Body of pancreas (tissue), 4 donors: Measurements from ENCODE around the gene TMEM171.

Source experiments
- CTCF ChIP-seq, 7 experiments: fragments of 450-650 bp in 4 of 7; fragments of 200-600 bp in 3 of 7; sonication (generic) in 3 of 7; IDR thresholded peaks; one replicate each; pipeline ENCODE4 v1.5.1; 2016 to 2019; ENCODE audit warnings: antibody characterized with exemption in 7 of 7
- POLR2A ChIP-seq, 3 donors: fragments of 450-650 bp; IDR thresholded peaks; one replicate each; pipeline ENCODE4 v1.6.1; 2016; ENCODE audit warnings: antibody characterized with exemption in 3 of 3, mild to moderate bottlenecking in 2 of 3

GRCh38 chr5:73126381-73126780 lies 6.0 kb downstream of the TMEM171 start:
- no peak for TF ChIP-seq POLR2A (IDR thresholded peaks at IDR 0.05)
- no peak for TF ChIP-seq CTCF (IDR thresholded peaks at IDR 0.05)
